GM18511 (cell line): Measurements from ENCODE around the gene TBC1D13.

Experiments used
- ATAC-seq: cut with Tn5 transposase; IDR thresholded peaks from one replicate; pipeline ENCODE4 v1.9.1; 2021; ENCODE audit warnings: mild to moderate bottlenecking, moderate library complexity; ENCODE audit not compliant: unreplicated experiment

Gene TBC1D13

DNA sequence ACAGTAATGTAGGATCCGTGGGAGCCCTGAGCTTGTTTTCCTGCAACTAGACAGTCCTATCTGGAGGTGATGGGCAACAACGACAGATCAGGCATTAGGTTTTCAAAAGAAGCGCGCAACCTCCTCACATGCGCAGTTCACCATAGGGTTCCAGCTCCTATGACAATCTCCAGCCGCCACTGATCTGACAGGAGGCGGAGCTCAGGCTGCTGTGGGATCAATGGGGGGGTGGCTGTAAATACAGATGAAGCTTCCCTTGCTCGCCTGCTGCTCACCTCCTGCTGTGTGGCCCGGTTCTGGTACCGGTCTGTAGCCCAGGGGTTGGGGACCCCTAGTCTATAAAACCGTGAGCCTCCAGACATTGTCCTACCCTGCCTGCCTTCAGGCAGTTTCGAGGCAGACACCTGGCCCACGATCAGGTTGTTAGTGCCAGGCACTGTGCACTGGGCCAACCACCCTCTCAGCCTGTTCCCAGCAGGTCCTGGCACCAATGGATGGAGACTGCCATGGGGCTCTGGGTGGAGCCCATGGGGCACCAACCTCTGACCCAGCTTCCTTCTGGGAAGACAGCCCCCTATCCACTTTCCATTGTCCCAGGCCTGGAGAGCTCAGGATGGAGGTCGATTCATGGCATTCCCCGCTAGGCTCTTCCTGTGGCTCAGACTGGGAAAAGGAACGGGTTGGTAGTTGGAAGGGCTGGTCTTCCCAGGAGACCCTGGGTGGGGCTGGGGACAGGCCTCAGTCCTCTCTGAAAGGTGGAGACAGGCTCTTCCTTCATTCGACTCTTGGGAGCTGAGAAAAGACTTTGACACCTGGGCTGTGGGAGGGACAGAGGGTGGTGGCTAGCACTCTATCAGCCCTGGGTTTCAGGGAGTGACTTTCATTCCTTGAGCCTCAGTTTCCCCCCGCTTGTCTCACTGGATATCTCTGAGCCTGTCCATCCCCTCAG lies 32.9 kb downstream of the TBC1D13 start:
- no peak for ATAC-seq

DNA sequence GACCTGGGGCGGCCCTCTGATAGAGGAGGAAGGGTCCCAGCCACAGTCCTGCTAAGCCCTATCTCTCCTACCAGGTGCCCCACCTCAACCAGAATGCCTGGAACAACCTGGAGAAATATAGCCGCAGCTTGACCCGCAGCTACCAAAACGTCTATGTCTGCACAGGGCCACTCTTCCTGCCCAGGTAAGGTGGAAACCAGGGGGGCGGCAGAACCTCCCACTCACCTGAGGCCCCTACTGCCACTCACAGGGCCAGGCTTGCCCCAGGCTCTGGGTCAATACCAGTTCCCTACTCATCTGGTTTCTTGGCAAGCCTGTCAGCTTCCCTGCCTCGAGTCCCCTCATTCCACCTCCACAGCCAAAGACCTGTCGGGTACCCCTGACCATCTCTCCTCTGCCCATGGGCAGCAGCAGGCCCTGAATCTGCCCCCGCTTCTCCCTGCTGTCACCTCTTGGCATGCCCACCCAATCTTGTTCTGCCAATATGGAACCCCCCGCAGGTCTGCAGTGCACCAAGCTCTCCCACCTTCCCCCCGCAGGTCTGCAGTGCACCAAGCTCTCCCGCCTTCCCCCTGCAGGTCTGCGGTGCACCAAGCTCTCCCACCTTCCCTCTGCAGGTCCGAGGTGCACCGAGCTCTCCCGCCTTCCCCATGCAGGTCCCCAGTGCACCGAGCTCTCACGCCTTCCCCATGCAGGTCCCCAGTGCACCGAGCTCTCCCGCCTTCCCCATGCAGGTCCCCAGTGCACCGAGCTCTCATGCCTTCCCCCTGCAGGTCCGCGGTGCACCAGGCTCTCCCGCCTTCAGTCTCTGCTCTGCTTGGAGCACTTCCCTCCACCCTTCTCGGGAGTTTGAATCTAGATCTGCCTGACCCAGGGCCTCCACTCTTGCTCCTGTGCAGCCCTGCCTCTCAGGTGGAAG lies 33.9 kb downstream of the TBC1D13 start:
- ATAC-seq = no peak

- ATAC-seq = no peak
Observed at GRCh38 chr9:128821584-128822406, 34.7 kb downstream of the TBC1D13 start.

DNA sequence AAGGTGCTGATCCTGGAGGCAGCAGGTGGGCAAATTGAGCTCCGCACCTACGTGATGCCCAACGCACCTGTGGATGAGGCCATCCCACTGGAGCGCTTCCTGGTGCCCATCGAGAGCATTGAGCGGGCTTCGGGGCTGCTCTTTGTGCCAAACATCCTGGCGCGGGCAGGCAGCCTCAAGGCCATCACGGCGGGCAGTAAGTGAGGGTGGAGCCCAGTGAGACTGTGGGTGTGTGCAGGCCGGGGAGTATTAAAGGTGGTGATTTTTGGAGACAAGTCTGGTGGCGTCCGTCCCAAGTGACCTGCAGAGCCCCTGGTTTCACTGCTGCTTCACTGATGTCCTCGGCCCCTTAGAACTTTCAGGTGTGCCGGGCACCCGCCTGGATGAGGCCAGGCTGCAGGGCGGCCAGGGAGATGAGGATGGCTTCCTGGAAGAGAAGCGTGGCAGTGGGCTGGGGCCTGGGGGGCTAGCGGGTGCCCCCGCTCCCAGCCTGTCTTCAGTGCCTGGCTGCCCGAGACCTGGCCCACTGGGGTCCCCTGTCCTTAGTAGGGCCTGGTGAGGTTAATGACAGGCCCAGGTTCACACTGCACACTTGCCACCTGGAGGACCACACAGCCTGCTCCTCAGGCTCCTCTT lies 35.5 kb downstream of the TBC1D13 start:
- ATAC-seq = no peak

GRCh38 chr9:128823362-128823902 lies 36.4 kb downstream of the TBC1D13 start:
- no peak for ATAC-seq

GRCh38 chr9:128823903-128824406 lies 36.9 kb downstream of the TBC1D13 start:
- no peak for ATAC-seq

GRCh38 chr9:128824911-128825310 lies 37.9 kb downstream of the TBC1D13 start:
- no peak for ATAC-seq

DNA sequence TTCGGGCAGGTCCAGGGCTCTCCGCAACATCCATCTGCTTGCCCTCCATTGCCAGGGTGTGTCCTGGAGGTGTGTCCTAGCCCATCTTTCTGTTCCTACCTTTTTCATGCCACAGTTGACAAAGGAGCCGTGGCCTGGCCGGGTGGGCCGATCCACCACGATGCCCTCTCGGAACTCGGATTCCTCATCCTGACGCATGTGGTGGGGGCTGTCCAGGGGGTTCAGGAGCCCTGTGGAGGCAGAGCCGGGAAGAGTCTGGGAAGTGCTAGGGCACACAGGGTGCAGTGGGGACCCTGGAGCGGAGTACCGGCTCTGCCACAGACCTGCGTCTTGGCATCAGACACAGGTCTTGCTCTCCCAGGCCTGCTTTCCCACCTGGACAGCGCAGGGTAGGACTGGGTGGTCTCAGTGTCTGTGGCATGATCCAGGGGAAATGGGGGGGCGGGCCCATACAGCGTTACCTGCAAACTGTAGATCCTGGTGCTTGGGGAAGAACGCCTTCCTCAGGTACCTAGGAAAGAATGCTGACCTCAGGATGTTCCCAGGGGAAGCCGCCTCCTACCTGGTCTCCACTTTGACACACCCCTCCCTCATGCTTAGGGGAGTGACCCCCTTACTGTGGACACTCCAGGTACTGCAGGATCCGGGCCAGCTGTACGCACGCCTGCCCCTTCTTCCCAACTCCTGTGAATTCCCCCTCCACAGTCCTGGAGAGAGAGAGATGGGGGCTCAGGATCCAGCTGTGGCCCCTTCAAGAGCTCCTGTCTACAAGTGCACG lies 39.1 kb downstream of the TBC1D13 start:
- no peak for ATAC-seq

GRCh38 chr9:128828267-128828666 lies 41.2 kb downstream of the TBC1D13 start:
- no peak for ATAC-seq

GRCh38 chr9:128828719-128829452 lies 41.8 kb downstream of the TBC1D13 start:
- ATAC-seq = no peak

- peak; percentile 98 for ATAC-seq
Observed at GRCh38 chr9:128829477-128830251, 42.6 kb downstream of the TBC1D13 start, which contains the start of gene SPOUT1. Gene SPOUT1 (minus strand): TSS chr9:128829794. CDS start chr9:128829780, 14 bp downstream.

DNA sequence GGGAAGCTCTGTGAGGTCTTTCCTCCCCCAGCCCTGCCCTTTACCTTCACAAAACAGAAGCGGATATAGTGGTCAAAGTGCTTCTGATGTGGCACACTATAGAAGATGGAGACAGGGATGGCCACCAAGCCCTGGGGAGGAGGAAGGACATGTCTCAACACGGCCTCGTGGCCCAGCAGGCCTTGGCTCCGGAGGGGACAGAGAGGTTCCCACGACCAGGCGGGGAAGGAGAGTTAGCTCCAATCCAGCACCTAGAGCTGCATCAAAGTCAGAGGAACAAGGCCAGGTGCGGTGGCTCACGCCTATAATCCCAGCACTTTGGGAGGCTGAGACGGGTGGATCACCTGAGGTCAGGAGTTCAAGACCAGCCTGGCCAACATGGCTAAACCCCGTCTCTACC lies 46.6 kb downstream of the TBC1D13 start:
- no peak for ATAC-seq

GRCh38 chr9:128835246-128836210 lies 48.5 kb downstream of the TBC1D13 start:
- ATAC-seq = no peak

- no peak for ATAC-seq
Observed at GRCh38 chr9:128836509-128837145, 49.6 kb downstream of the TBC1D13 start.

DNA sequence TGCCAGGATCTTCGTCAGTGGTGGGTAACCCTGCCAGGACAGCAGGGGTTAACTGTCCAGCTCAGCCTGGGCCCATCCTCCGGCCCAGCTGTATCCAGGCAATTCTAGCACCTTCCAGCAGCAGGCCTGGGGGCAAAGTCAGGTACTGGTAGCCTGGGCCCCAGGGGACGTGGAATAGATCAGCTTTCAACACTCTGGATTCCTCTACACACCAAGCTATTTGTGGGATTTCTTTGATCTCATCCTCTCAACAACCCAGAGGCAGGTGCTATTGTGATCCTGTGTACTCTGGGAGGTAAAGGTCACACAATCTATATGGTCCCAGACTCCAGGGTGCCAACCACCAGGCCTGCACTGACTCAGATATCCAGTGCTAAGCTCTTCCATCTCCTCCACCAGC lies 51.3 kb downstream of the TBC1D13 start:
- no peak for ATAC-seq

GRCh38 chr9:128840524-128840923 lies 53.5 kb downstream of the TBC1D13 start:
- ATAC-seq = no peak
